ENCODE results near the gene SFXN5.

- TF ChIP-seq CTCF (IDR thresholded peaks at IDR 0.05; ENCODE audit: insufficient read depth, low read length, poor library complexity, severe bottlenecking) (no peak), EZH2phosphoT487 (conservative IDR thresholded peaks at IDR 0.05; ENCODE audit: low read length) (no peak)
Observed at GRCh38 chr2:72915320-72915906, 156.1 kb downstream of the SFXN5 start.
